Peyer's patch (tissue), 4 donors: Measurements from ENCODE around the gene ATP10A. TPM values are rescaled to one million over a fixed set of nuclear protein-coding genes. Genes with fewer than 3 reads are reported as not detected.

Experiments used
- DNase-seq, 3 donors: peaks; one replicate each; pipeline ENCODE4 v3.0.0-alpha.2; 2017 to 2019
- H3K27ac ChIP-seq, 4 donors: fragments of 200-600 bp; sonication (generic); one replicate each; pipeline ENCODE4 v1.5.1; 2016 to 2019
- H3K27me3 ChIP-seq, 2 donors: fragments of 200-600 bp; sonication (generic); one replicate each; pipeline ENCODE4 v1.5.1; 2019
- H3K36me3 ChIP-seq, 3 donors: fragments of 200-600 bp; sonication (generic); one replicate each; pipeline ENCODE4 v1.5.1; 2016 to 2019
- H3K4me1 ChIP-seq, 4 donors: fragments of 200-600 bp; sonication (generic); one replicate each; pipeline ENCODE4 v1.5.1; 2016 to 2019
- H3K4me3 ChIP-seq, 4 donors: fragments of 200-600 bp; sonication (generic); 1 replicate in 3 of 4; 2 replicates in 1 of 4; pipeline ENCODE4 v1.5.1; 2016 to 2019; ENCODE audit warnings: mild to moderate bottlenecking in 1 of 4
- H3K9me3 ChIP-seq, 4 donors: fragments of 200-600 bp; sonication (generic); one replicate each; pipeline ENCODE4 v1.5.1; 2016 to 2019; ENCODE audit warnings: mild to moderate bottlenecking in 1 of 4
- POLR2A ChIP-seq, 2 donors: fragments of 450-650 bp; IDR thresholded peaks; one replicate each; pipeline ENCODE4 v1.5.1; 2017; ENCODE audit warnings: antibody characterized with exemption in 2 of 2, mild to moderate bottlenecking in 2 of 2, moderate library complexity in 2 of 2
- total RNA-seq, 4 donors: library from RNA; depleted of rRNA; stranded (reverse); fragments of >200 nt; gene quantifications; one replicate each; pipeline ENCODE4 v1.1.0, GENCODE V29; 2016
- TF ChIP-seq, protein P1 (sequence below), 6 experiments: fragments of 450-650 bp in 4 of 6; fragments of 200-600 bp in 2 of 6; sonication (generic) in 1 of 6; IDR thresholded peaks; one replicate each; pipeline ENCODE4 v1.5.1; 2017 to 2019; ENCODE audit warnings: antibody characterized with exemption in 6 of 6, mild to moderate bottlenecking in 3 of 6, moderate library complexity in 1 of 6

The ATP10A gene
- total RNA-seq, 4 donors from 2014 or later = 1.6 to 7.4 (median 3.7) TPM

DNA sequence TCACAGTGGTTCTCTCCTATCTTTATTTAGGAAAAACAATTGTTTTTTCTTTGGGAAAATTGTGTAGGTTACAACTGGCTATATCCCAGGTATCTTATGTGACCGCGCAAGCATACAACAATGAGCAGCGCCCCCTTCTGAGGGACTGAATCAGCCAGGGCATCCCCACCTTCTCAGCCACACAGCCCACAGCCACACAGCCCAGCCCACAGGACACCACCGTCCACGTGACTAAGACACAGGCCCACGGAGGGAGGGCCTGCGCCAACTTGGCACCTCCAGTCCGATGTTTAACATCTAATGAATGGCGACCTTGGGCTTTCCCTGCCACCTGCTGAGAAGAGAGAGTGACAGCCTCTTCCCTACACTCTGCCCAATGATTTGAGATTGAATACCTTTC, 68.1 kb downstream of the ATP10A start:
- DNase-seq = peak in 1 of 3 donors; percentile 39
- Histone ChIP-seq H3K4me1 (peaks cover 0 to 4% (median 0%) of the 10 kb centered on the region in 4 donors), H3K9me3 (no peaks in the 10 kb centered on the region), H3K4me3 (no peak overlapping the region), H3K27me3 (no peaks in the 10 kb centered on the region), H3K36me3 (no peaks in the 10 kb centered on the region), H3K27ac (no peak overlapping the region)
- TF ChIP-seq, protein P1, sequence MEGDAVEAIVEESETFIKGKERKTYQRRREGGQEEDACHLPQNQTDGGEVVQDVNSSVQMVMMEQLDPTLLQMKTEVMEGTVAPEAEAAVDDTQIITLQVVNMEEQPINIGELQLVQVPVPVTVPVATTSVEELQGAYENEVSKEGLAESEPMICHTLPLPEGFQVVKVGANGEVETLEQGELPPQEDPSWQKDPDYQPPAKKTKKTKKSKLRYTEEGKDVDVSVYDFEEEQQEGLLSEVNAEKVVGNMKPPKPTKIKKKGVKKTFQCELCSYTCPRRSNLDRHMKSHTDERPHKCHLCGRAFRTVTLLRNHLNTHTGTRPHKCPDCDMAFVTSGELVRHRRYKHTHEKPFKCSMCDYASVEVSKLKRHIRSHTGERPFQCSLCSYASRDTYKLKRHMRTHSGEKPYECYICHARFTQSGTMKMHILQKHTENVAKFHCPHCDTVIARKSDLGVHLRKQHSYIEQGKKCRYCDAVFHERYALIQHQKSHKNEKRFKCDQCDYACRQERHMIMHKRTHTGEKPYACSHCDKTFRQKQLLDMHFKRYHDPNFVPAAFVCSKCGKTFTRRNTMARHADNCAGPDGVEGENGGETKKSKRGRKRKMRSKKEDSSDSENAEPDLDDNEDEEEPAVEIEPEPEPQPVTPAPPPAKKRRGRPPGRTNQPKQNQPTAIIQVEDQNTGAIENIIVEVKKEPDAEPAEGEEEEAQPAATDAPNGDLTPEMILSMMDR (IDR thresholded peaks at IDR 0.05) = no peak
- no peak for TF ChIP-seq POLR2A (IDR thresholded peaks at IDR 0.05)

DNA sequence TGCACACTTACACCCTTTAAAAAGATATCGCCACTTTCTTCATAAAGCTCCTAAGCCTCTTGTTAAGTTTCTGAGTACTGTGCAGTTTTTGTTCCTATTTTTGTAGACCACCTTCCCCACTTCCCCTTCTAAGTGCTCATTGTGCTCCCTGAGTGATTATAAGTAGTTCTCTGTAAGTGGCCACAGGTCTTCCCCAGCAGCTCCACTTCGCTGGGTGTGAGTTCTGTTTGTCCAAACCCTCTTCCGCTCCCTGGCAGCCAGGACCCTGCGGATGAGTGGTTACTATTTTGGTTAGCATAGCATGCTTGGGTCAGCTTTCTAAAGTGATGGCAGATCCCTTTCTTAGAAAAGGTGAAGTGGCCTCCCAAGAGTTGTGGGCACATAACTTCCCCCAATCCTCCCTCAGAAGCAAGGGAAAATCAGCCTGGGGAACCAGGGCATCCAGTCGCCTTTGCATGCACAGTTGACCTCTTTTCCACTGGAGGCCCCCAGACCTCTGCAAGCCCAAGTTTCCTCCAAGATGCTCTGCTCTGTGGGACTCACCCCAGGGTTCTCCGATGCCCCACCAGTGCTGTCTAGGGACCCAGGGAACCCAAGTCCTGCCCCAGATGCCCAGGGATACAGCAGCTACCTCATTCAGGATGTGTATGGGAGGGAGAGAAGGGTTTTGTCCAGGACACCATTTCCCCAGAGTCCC, 69.6 kb downstream of the ATP10A start:
- H3K36me3 ChIP-seq = no peaks in the 10 kb centered on the region
- H3K27ac ChIP-seq = no peak overlapping the region
- DNase-seq = peak in 1 of 3 donors; percentile 31
- no peak overlapping the region for H3K4me3 ChIP-seq
- H3K4me1 ChIP-seq = peaks cover 0 to 5% (median 0%) of the 10 kb centered on the region in 4 donors
- no peaks in the 10 kb centered on the region for H3K27me3 ChIP-seq
- TF ChIP-seq POLR2A (IDR thresholded peaks at IDR 0.05) = no peak
- TF ChIP-seq, protein P1 (IDR thresholded peaks at IDR 0.05) = no peak
- H3K9me3 ChIP-seq = no peaks in the 10 kb centered on the region

DNA sequence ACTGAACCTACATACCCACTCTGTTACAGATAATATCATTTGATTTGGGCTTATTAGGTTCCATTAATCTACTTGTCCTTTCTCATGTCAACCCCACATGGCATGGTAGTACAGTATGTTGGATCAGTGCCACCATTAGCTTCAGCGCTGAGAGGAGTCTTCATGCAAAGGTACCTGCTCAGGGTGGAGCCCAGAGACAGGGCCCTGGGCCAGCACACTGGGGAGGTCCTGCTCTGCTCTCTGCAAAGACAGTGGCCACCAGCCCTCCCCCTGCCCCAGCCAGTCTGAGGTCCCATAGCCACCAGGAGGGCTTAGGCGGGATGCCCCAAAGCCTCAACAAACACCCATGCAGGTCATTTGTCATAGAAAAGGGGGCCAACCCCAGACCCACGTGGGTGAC, 71.0 kb downstream of the ATP10A start:
- no peaks in the 10 kb centered on the region for H3K27me3 ChIP-seq
- no peaks in the 10 kb centered on the region for H3K36me3 ChIP-seq
- H3K4me1 ChIP-seq = peaks cover 0 to 12% (median 0%) of the 10 kb centered on the region in 4 donors
- H3K27ac ChIP-seq = no peak overlapping the region
- H3K9me3 ChIP-seq = no peaks in the 10 kb centered on the region
- TF ChIP-seq, protein P1 (IDR thresholded peaks at IDR 0.05) = no peak
- no peak for TF ChIP-seq POLR2A (IDR thresholded peaks at IDR 0.05)
- peak in 1 of 3 donors; percentile 39 for DNase-seq
- no peak overlapping the region for H3K4me3 ChIP-seq

DNA sequence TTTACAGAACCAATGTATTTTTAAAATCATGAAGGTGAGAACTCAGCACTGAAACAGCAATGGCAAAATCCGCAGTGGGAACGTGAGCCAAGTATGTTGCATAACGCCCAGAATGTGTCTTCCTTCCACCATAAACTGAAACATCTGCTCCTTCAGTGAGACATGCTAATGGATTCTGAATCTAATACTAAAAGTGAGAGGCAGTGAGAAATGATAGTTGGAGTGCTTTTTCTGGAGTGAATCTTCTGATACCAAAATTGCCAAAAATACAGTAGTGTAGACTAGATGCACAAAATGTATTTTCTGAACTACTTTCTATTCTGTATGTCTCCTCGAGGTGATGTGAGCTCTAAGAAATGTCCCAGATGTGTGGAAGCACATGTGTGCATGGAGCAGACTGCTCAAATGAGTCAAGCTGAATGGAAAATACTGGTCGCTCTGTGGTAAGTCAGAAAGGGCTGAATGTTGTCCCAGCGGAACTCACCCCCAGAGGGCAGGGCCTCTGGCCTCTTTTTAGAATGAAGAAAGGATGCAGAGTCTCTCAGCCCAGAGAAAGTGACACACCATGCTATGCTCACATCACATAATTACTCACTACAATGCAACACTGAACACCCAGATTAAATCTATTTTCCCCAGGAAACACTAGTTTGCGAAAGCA, 73.0 kb downstream of the ATP10A start:
- Histone ChIP-seq H3K4me3 (no peak overlapping the region), H3K4me1 (peaks cover 0 to 12% (median 0%) of the 10 kb centered on the region in 4 donors), H3K9me3 (no peaks in the 10 kb centered on the region), H3K27ac (peak overlapping the region; percentile 22 to 67 (median 59)), H3K27me3 (no peaks in the 10 kb centered on the region), H3K36me3 (no peaks in the 10 kb centered on the region)
- TF ChIP-seq POLR2A (IDR thresholded peaks at IDR 0.05) = no peak
- TF ChIP-seq, protein P1 (IDR thresholded peaks at IDR 0.05) = no peak
- DNase-seq = peak in 1 of 3 donors; percentile 67

DNA sequence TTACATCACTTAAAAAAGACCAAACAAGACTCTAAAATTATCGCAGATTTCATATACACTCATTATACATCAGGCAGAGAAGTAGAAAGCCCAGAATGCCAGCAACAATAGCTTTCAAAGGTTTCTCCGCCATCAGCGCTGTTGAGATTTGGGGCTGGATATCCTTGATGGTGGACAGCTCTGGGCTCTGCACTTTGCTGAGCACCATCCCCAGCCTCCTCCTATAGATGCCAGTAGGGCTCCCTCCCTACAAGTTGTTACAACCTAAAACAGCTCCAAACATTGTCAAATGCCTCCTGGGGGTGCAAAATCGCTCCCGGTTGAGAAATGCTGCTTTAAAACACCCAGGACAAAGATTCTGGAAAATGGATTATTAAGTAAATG, 73.5 kb downstream of the ATP10A start:
- Histone ChIP-seq H3K27me3 (no peaks in the 10 kb centered on the region), H3K36me3 (no peaks in the 10 kb centered on the region), H3K27ac (peak overlapping the region; percentile 22 to 67 (median 59)), H3K9me3 (no peaks in the 10 kb centered on the region), H3K4me1 (peaks cover 0 to 12% (median 0%) of the 10 kb centered on the region in 4 donors), H3K4me3 (no peak overlapping the region)
- DNase-seq = no peak
- TF ChIP-seq, protein P1 (IDR thresholded peaks at IDR 0.05) = no peak
- no peak for TF ChIP-seq POLR2A (IDR thresholded peaks at IDR 0.05)
